Fibroblast of mammary gland (primary cell): ENCODE measurements around the gene SYNGR2.
A peak's percentile ranks its signal among the peaks of the same experiment; 100 is the strongest.

Experiments used
- DNase-seq: peaks from one replicate; pipeline ENCODE4 v3.0.0-alpha.2; 2010; ENCODE audit warnings: low read depth
- H3K4me3 ChIP-seq: 2 replicates; pipeline ENCODE4 v1.5.1; 2011; ENCODE audit warnings: low read depth, mild to moderate bottlenecking, low read length, moderate library complexity; ENCODE audit not compliant: control insufficient read depth
- CTCF ChIP-seq: conservative IDR thresholded peaks from 2 replicates; pipeline ENCODE4 v1.5.1; 2011; ENCODE audit warnings: low read depth, low read length, inconsistent platforms; ENCODE audit not compliant: control insufficient read depth, insufficient read depth

The SYNGR2 gene

GRCh38 chr17:78154903-78155811 is 13.2 kb upstream of the SYNGR2 start:
- DNase-seq: no peak
- TF ChIP-seq CTCF: no peak
- H3K4me3 ChIP-seq: no peak overlapping the region

GRCh38 chr17:78159575-78160158 is 8.7 kb upstream of the SYNGR2 start:
- no peak overlapping the region for H3K4me3 ChIP-seq
- no peak for TF ChIP-seq CTCF
- DNase-seq: peak; percentile 79

GRCh38 chr17:78163881-78164747 is 4.3 kb upstream of the SYNGR2 start:
- DNase-seq: no peak
- H3K4me3 ChIP-seq: no peak overlapping the region
- no peak for TF ChIP-seq CTCF

GRCh38 chr17:78164748-78165607 is 3.4 kb upstream of the SYNGR2 start:
- DNase-seq: no peak
- H3K4me3 ChIP-seq: no peak overlapping the region
- no peak for TF ChIP-seq CTCF

GRCh38 chr17:78166416-78166815 is 2.0 kb upstream of the SYNGR2 start:
- DNase-seq: no peak
- no peak for TF ChIP-seq CTCF

More at GRCh38 chr17:78166416-78166815, 2.0 kb upstream of the SYNGR2 start:
- H3K4me3 ChIP-seq: no peak overlapping the region
